ENCODE measurements around the gene HLX.

Gene HLX

DNA sequence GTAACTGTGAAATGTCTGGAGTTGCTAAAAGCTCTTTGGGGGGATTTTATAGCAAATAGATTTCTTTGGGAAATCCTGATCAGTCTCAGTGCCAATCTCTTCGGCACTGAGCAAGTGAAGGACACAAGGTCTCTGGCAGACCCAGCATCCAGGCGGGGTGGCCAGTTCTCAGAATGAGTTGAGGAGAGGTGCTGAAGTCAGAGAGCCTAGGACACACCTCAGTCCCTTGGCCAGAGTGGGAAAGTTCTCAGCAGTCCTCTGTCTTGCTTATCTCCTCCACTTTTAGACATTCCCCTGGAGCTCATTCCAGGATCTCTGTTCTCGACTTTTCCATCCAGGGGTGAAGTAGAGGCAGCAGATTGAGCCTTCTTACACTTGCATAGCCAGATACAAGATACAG is 6.7 kb downstream of the HLX start:
- no peak for TF ChIP-seq JUND (IDR thresholded peaks at IDR 0.05; ENCODE audit: low read depth)
- in situ Hi-C loops (cut with HindIII; ENCODE audit: low pct_unique_long_range_greater_than_20kb, low sequenced_read_pairs), result no loop called here
- DNase-seq (ENCODE audit: low read depth in 1 of 2, low spot score in 1 of 2), result no peak

DNA sequence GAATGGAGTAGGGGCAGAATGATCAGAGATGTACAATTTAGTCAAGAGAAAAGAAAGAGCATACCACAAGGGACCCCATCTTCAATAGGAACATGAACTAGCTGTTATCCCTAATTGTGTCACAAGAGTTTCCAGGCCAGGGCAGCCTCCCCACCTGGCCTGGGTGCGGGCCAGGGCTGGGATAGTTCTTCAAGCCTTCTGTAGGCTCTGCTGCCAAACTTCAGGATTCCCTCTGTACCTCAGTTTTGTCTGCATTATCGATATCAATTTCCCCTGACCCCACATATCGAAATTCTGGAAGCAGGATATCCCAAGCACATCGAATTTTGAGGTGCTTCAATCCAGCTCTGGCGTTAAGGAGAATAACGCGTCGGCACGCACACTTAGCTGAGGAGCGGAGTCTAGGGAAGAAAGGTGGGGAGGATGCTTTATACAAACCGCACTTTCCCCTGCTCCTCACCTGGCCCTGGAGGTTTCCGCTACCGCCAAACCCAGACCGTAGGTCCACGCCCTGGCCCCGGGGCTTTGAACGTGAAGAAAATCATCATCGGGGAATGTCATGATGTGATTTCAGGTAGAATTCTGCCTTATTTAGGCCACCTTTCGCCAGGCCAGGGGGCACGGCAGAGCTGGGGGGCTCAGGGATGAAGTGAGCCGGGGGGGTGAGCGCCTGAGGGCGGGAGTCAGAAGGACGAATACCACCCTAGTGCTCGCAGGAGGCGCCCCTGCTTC is 7.4 kb downstream of the HLX start:
- TF ChIP-seq JUND (IDR thresholded peaks at IDR 0.05; ENCODE audit: low read depth), result no peak
- in situ Hi-C loops (cut with HindIII; ENCODE audit: low pct_unique_long_range_greater_than_20kb, low sequenced_read_pairs), result no loop called here
- DNase-seq (ENCODE audit: low read depth in 1 of 2, low spot score in 1 of 2), result no peak

DNA sequence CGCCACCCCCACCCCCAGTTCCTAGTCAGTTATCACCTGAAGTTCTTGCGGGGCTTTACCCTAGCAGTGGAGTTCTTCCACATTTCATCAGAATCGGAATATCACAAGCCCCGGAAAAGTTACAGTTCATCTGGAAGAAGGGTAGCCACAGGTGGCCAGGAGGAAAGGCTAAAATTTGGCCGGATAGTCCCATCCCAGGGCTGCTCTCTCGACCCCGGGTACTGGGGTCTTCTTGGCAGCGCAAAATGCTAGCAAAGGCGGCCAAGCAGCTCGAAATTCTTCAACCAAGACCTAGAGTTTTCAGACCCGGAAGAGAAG is 7.9 kb downstream of the HLX start:
- no peak for DNase-seq (ENCODE audit: low read depth in 1 of 2, low spot score in 1 of 2)
- in situ Hi-C loops (cut with HindIII; ENCODE audit: low pct_unique_long_range_greater_than_20kb, low sequenced_read_pairs), result no loop called here

DNA sequence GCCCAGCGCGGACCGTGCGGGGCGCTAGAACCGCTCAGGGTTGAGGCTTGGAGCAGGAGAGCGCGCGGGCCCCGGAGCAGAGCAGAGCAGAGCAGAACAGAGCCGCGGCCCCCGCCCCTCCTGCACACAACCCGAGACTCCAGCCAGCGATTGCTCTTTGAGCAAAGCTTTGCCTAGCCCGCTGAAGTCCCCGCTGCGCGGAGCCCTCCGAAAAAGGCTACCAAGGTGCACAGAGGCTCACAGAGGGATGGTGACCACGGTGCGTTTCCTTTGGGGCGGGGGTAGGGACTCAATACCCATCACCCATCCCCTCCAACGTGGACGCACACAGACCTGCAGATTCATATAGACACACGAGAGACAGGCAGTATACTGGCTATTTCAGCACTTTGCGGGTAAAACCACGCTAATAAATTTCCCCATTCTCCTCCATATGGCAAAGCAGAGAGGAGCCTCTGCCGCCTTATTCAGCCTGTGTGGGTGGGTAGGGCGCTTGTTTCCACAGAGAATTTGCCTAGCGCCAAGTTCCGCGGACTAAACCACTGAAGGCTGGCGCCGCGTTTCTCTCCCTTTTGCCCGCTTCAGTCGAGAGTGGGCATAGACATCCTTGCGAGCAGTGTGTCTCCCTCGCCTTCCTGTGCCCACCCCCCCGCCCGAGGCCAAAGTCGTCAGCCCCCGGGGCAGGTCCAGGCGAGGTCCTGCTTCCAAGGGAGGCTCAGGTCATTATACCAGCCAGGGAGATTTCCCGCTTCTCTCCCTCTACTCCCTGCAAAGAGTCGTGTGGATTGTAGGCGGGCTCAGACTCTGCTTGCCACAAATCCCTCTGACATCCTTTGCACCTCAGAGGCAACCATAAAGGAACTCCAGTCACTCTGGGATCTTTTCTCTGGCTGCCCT is 8.5 kb downstream of the HLX start:
- no peak for DNase-seq (ENCODE audit: low read depth in 1 of 2, low spot score in 1 of 2)
- no peak for TF ChIP-seq JUND (IDR thresholded peaks at IDR 0.05; ENCODE audit: low read depth)
- in situ Hi-C loops (cut with HindIII; ENCODE audit: low pct_unique_long_range_greater_than_20kb, low sequenced_read_pairs), result no loop called here

More for the DNA sequence above, 7.9 kb downstream of the HLX start:
- TF ChIP-seq JUND (IDR thresholded peaks at IDR 0.05; ENCODE audit: low read depth), result no peak

DNA sequence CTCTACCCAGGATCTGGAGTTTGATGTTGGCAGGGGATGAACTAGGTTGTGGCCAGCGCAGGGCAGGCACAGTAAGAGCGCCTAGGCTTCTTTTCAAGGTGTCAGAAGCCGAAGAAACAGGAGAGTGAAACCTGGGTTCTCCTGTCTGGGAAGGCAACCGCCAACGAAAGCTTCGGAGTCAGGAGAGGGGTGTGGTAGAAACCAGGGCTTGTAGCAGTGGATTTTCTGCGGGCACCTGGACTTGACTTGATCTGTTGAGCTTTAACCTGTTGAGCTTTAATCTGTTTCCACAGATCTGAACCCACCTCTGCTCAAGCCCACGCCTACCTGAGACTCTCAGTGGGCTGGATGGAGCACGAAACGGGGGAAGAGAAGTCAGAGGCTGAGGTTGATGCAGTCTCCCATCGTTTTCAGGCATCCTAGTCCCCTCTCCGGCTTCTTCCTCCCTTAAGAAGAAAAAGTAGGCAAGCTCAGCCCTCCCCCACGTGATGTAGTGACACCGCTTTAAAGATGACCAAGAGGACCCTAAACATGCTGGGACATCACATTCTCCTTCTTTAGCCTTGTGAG is 9.3 kb downstream of the HLX start:
- in situ Hi-C loops (cut with HindIII; ENCODE audit: low pct_unique_long_range_greater_than_20kb, low sequenced_read_pairs), result no loop called here
- no peak for DNase-seq (ENCODE audit: low read depth in 1 of 2, low spot score in 1 of 2)
- TF ChIP-seq JUND (IDR thresholded peaks at IDR 0.05; ENCODE audit: low read depth), result no peak

DNA sequence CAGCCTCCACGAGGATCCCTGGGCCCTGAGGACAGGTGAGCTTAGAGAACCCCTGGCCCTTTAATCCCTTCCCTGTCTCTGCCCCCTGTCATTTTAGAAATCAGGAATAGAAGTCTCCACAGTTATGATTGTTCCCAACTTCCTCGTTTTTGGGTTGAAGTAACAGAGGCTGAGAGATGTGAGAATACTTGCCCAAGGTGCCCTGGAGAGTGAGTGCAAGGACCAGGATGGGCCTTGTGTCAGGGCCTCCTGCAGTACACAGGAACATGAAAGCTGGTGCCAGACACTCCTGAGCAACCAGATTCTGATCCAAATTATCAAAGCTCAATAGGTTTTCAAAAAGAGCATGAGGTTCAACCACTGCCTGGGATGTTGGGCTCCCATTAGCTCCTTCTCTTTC is 10.1 kb downstream of the HLX start:
- TF ChIP-seq JUND (IDR thresholded peaks at IDR 0.05; ENCODE audit: low read depth), result no peak
- no peak for DNase-seq (ENCODE audit: low read depth in 1 of 2, low spot score in 1 of 2)
- in situ Hi-C loops (cut with HindIII; ENCODE audit: low pct_unique_long_range_greater_than_20kb, low sequenced_read_pairs), result no loop called here

DNA sequence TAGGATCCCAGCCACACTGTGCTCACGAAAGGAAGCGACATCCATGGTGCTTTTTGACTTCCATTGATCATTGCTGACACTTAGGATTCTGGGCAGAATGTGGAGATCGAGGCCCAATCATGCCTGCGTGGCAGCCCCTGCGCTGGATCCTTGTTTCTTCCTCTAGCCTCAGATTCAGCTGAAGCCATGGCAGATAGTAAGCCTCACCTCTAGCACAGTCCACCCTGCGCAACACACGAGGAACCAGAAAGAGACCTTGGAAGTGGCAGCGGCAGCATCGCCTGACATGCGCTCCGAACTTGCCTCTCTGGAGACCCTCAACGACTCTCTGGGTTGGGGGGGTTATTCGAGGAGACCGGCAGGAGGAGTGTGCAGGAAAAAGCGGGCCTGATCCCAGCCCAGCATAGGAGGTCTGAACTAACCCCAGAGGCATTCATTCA is 10.6 kb downstream of the HLX start:
- no peak for DNase-seq (ENCODE audit: low read depth in 1 of 2, low spot score in 1 of 2)
- in situ Hi-C loops (cut with HindIII; ENCODE audit: low pct_unique_long_range_greater_than_20kb, low sequenced_read_pairs), result no loop called here
- no peak for TF ChIP-seq JUND (IDR thresholded peaks at IDR 0.05; ENCODE audit: low read depth)

DNA sequence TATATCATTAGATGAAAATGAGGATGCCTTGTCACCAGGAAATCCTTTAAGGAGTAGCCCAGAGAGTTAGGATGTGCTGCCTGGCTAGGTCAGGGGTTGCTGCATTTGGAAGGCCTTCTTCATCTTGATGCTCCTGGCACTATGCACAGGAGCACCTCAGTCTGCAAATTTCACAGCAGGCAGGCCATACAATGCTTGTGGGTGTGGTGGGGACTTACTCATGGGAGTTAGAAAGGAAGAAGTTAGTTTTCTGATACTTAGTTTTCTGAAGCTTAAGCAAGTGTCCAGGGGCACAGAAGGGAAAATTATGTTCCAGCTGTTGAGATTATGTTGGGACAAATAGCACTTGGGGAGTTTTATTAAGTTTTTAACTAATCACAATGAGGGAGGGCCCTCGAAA is 11.4 kb downstream of the HLX start:
- in situ Hi-C loops (cut with HindIII; ENCODE audit: low pct_unique_long_range_greater_than_20kb, low sequenced_read_pairs), result no loop called here
- no peak for TF ChIP-seq JUND (IDR thresholded peaks at IDR 0.05; ENCODE audit: low read depth)
- no peak for DNase-seq (ENCODE audit: low read depth in 1 of 2, low spot score in 1 of 2)

DNA sequence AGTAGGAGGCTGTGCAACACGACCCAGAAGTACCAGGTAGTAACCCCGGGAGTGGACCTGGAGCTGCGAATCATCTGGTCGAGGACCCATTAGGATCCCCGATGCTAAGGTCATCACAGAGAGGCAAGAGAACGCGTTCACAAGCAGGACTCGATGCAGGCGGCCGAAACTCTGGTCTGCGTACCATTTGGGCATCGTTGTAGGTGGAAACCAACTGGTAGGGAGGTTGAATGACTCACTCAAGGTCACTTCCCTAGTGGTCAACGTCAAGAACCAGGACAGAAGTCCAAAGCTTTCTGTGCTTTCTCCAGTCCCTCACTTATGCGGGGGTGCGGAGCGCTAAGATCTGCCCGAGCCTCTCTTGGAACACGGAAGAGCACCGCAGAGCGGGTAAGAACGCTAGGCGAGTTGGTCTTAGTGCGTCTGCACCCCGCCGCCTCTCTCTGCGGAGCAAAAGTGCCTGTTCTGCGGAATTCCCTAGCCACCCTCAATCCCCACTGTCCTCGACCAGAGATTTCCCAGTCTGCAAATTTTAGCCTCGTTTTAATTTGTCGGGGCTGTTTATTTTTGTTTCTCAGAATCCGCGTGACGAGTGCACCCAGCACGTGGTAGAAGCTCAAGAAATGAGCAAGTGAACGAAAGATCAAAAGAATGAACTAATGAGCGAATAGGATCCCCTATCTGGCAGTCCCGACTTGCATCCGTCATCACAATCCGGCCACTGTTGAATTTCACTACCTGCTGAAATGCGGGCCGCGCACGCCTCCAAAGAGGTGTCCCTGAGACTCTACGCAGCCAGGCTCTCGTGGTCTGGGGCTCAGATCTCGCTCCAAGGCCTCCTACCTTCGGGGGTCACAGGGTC is 12.2 kb downstream of the HLX start:
- no peak for DNase-seq (ENCODE audit: low read depth in 1 of 2, low spot score in 1 of 2)
- in situ Hi-C loops (cut with HindIII; ENCODE audit: low pct_unique_long_range_greater_than_20kb, low sequenced_read_pairs), result no loop called here
- TF ChIP-seq JUND (IDR thresholded peaks at IDR 0.05; ENCODE audit: low read depth), result no peak

DNA sequence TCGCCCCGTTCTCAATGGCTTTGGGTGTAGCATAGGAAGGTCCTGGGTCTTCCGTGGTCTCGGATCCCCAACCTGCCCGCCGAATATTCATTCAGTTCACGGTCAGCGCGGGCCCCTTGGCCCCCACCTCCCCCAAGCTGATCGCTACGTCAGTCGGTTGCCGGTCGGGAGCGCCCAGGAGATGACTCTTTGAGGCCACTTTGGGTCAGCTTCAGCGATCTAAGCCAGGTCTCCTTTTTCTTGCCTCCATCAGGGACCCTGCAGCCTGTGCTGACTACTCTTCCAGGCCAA is 12.8 kb downstream of the HLX start:
- in situ Hi-C loops (cut with HindIII; ENCODE audit: low pct_unique_long_range_greater_than_20kb, low sequenced_read_pairs), result no loop called here
- no peak for TF ChIP-seq JUND (IDR thresholded peaks at IDR 0.05; ENCODE audit: low read depth)
- DNase-seq (ENCODE audit: low read depth in 1 of 2, low spot score in 1 of 2), result no peak

DNA sequence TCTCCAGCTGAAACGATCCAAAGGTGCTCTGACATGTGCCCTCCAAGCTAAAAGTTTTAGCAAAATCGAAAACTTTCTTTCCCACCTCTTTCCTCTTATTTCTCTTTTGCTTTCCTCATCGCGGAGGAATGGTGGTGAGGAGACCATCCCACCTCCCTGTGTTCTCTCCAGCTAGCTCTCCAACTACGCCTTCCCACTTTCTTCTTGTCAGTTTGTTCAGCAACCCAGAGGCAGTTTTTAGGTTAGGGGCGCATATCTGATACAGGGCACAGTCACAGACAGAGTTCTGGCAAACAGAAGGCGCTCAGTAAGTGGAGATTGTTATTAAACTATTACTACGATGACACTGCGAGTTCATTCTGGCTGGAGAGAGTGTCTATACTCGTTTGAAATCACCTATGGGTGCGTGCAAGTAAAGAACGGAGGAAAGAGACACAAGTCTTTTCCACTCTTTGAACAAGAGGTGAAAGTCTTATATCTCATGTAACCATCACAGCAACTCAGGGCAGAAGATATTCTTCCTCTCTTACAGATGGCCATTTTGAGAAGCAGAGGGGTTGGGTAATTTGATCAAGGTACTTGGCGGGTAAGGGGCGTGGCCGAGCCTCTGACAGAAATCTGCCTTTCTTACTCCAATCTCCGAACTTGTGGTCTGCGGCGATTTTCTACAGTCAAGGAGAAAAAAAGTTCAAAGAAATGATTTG is 13.9 kb downstream of the HLX start:
- TF ChIP-seq JUND (IDR thresholded peaks at IDR 0.05; ENCODE audit: low read depth), result no peak
- DNase-seq (ENCODE audit: low read depth in 1 of 2, low spot score in 1 of 2), result no peak
- in situ Hi-C loops (cut with HindIII; ENCODE audit: low pct_unique_long_range_greater_than_20kb, low sequenced_read_pairs), result no loop called here

DNA sequence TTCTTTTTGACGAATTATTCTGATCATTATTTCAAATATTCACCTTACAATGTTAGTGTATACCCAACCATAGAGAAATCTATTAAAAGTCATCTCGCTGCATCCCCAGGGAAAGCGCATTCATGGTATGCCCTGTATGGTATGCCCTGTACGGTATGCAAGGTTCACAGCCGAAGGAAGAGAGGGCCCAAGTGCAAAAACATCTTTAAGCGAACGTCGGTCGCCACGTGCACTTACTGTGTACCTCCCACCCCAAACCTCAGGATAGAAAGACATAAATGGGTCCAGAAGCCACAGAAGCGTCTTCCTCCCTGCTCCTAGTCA is 14.4 kb downstream of the HLX start:
- in situ Hi-C loops (cut with HindIII; ENCODE audit: low pct_unique_long_range_greater_than_20kb, low sequenced_read_pairs), result no loop called here
- TF ChIP-seq JUND (IDR thresholded peaks at IDR 0.05; ENCODE audit: low read depth), result no peak
- no peak for DNase-seq (ENCODE audit: low read depth in 1 of 2, low spot score in 1 of 2)

Data from T47D (cell line).